ENCODE data around the gene NUDT17.
"Not testable (repeated sequence)": the region's sequence is repeated elsewhere in the genome, so short reads cannot be mapped to it uniquely, and the experiment has no call there.

DNA sequence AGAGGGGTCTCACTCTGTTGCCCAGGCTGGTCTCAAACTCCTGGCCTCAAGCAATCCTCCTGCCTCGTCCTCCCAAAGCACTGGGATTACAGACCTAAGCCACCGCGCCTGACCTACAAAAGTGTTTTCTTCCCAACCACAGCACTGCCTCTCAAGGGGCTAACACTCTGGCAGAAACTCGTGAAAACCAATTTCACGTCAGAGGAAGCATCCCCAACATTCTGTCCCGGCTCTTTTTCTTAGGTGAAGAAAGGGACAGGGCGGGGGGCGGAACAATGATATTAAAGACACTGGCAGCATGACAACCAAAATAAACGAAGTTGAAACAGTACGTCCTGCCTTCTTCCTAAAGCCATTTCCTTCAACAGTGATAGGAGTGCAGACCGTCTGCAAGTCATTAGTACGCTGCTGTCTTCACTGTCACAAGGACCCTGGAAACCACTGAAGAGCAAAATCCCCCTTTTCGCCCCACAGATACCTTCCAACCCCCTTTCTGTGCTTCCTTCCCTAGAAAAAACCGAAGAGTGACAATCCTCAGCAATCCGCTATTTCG is 22.6 kb upstream of the NUDT17 start:
- TF ChIP-seq ZSCAN16 (tag by site-specific recombination; IDR thresholded peaks at IDR 0.05): not testable (repeated sequence)
- TF ChIP-seq, protein P1, sequence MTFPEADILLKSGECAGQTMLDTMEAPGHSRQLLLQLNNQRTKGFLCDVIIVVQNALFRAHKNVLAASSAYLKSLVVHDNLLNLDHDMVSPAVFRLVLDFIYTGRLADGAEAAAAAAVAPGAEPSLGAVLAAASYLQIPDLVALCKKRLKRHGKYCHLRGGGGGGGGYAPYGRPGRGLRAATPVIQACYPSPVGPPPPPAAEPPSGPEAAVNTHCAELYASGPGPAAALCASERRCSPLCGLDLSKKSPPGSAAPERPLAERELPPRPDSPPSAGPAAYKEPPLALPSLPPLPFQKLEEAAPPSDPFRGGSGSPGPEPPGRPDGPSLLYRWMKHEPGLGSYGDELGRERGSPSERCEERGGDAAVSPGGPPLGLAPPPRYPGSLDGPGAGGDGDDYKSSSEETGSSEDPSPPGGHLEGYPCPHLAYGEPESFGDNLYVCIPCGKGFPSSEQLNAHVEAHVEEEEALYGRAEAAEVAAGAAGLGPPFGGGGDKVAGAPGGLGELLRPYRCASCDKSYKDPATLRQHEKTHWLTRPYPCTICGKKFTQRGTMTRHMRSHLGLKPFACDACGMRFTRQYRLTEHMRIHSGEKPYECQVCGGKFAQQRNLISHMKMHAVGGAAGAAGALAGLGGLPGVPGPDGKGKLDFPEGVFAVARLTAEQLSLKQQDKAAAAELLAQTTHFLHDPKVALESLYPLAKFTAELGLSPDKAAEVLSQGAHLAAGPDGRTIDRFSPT (tag by site-specific recombination; IDR thresholded peaks at IDR 0.05): not testable (repeated sequence)
- TF ChIP-seq, protein P2, sequence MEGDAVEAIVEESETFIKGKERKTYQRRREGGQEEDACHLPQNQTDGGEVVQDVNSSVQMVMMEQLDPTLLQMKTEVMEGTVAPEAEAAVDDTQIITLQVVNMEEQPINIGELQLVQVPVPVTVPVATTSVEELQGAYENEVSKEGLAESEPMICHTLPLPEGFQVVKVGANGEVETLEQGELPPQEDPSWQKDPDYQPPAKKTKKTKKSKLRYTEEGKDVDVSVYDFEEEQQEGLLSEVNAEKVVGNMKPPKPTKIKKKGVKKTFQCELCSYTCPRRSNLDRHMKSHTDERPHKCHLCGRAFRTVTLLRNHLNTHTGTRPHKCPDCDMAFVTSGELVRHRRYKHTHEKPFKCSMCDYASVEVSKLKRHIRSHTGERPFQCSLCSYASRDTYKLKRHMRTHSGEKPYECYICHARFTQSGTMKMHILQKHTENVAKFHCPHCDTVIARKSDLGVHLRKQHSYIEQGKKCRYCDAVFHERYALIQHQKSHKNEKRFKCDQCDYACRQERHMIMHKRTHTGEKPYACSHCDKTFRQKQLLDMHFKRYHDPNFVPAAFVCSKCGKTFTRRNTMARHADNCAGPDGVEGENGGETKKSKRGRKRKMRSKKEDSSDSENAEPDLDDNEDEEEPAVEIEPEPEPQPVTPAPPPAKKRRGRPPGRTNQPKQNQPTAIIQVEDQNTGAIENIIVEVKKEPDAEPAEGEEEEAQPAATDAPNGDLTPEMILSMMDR (tag by site-specific recombination; IDR thresholded peaks at IDR 0.05): not testable (repeated sequence)
